ENCODE measurements around the gene CPB1. TPM values are rescaled to one million over a fixed set of nuclear protein-coding genes. Genes with fewer than 3 reads are reported as not detected.

Gene CPB1
- polyA plus RNA-seq, 1 experiment, result not detected

DNA sequence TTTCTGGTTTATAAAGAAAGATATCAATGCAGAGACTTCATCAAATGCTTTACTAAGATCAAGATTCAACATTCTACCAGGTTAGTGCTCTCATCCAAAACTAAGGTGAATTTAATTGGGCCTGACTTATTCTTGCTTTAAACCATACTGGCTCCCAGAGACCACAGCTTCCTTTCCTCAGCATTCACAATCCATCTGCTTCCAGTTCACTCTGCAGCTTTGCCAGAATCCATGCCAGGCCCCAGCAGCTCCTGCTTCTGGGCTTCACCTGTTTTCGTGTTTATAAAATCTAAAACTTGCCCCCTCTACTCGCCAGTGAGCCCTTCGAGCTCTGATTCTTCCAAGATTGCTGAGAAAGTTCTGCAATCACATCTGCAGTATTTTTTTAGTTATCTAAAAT, 2.3 kb downstream of the CPB1 start:
- POLR2A ChIA-PET, result no interaction called here
- TF ChIP-seq, protein P1, sequence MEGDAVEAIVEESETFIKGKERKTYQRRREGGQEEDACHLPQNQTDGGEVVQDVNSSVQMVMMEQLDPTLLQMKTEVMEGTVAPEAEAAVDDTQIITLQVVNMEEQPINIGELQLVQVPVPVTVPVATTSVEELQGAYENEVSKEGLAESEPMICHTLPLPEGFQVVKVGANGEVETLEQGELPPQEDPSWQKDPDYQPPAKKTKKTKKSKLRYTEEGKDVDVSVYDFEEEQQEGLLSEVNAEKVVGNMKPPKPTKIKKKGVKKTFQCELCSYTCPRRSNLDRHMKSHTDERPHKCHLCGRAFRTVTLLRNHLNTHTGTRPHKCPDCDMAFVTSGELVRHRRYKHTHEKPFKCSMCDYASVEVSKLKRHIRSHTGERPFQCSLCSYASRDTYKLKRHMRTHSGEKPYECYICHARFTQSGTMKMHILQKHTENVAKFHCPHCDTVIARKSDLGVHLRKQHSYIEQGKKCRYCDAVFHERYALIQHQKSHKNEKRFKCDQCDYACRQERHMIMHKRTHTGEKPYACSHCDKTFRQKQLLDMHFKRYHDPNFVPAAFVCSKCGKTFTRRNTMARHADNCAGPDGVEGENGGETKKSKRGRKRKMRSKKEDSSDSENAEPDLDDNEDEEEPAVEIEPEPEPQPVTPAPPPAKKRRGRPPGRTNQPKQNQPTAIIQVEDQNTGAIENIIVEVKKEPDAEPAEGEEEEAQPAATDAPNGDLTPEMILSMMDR (IDR thresholded peaks at IDR 0.05; ENCODE audit: low read depth, low read length), result no peak
- no peaks in the 10 kb centered on the region for H3K9me3 ChIP-seq (ENCODE audit: control insufficient read depth, insufficient read depth, low read length)
- DNase-seq (ENCODE audit: low read depth, low spot score), result no peak
- H3K27me3 ChIP-seq (ENCODE audit: control insufficient read depth, insufficient read depth, low read length), result no peaks in the 10 kb centered on the region
- CTCF ChIA-PET, result no interaction called here
- H3K4me3 ChIP-seq (ENCODE audit: low read depth, low read length), result no peak overlapping the region
- no peak overlapping the region for H3K27ac ChIP-seq (ENCODE audit: low read depth, low read length)

DNA sequence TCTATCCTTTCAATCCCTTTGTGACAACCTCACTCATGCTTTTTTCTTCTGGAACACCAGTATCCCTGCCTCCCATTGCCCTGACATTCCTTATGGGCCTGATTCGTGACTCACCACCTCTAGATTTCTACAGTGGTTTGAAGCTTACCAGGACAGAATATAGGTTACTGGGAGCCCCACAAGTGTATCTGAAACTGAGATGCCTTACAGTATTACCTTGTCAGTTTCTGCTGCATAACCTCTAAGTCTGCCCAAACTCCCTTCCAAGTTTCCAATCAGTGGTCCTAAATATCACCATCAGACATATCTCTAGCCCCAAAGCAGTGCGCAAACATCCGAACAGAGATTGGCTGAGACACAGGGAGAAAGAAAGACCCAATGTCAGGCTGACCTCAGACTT, 5.6 kb downstream of the CPB1 start:
- no peak overlapping the region for H3K4me3 ChIP-seq (ENCODE audit: low read depth, low read length)
- CTCF ChIA-PET, result interaction anchor here (0.6 kb wide), 1 partner anchor 28 kb away, joined by 3 read pairs; no protein-coding TSS in a partner anchor

DNA sequence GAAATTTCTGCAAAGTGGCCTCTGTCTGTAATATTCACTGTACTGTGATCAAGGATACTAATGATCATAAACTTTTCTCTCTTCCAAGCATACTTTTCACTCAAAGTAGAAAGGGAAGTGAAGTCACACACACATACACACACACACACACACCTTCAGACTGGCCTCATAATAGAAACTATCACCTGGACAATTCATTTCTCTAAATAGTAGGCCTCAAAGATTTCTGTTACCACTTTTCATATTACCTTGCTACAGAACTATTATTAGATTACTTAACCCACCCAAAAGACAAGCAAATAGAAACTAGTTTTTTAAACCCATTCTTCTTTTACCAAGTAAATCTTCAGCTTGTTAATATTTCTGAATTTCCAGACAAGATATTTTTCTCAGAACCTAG, 12.2 kb downstream of the CPB1 start:
- ChIA-PET CTCF (no interaction called here), POLR2A (no interaction called here)
- DNase-seq (ENCODE audit: low read depth, low spot score), result no peak
- TF ChIP-seq, protein P1 (IDR thresholded peaks at IDR 0.05; ENCODE audit: low read depth, low read length), result no peak
- Histone ChIP-seq H3K9me3 (ENCODE audit: control insufficient read depth, insufficient read depth, low read length) (no peaks in the 10 kb centered on the region), H3K27ac (ENCODE audit: low read depth, low read length) (no peak overlapping the region), H3K27me3 (ENCODE audit: control insufficient read depth, insufficient read depth, low read length) (no peaks in the 10 kb centered on the region), H3K4me3 (ENCODE audit: low read depth, low read length) (no peak overlapping the region)

More for the DNA sequence above, 5.6 kb downstream of the CPB1 start:
- H3K9me3 ChIP-seq (ENCODE audit: control insufficient read depth, insufficient read depth, low read length), result no peaks in the 10 kb centered on the region
- no peak for DNase-seq (ENCODE audit: low read depth, low spot score)
- no peak overlapping the region for H3K27ac ChIP-seq (ENCODE audit: low read depth, low read length)
- POLR2A ChIA-PET, result no interaction called here
- no peaks in the 10 kb centered on the region for H3K27me3 ChIP-seq (ENCODE audit: control insufficient read depth, insufficient read depth, low read length)
- TF ChIP-seq, protein P1 (IDR thresholded peaks at IDR 0.05; ENCODE audit: low read depth, low read length), result no peak

DNA sequence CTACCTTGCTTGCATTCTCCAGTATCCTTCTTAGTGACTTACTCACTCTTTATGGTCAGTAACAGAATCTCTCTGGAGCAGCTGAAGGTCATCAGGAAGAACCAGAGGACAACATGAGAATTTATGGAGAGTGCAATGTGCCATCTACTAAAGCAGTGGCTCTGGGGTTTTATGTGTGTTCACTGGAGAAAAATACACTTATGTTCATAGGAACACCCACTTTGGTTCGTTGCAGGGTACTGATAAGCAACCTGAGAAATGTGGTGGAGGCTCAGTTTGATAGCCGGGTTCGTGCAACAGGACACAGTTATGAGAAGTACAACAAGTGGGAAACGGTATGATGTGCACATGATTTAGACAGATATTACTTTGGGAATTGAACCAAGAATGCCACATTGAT, 12.8 kb downstream of the CPB1 start:
- Histone ChIP-seq H3K27me3 (ENCODE audit: control insufficient read depth, insufficient read depth, low read length) (no peaks in the 10 kb centered on the region), H3K4me3 (ENCODE audit: low read depth, low read length) (no peak overlapping the region), H3K27ac (ENCODE audit: low read depth, low read length) (no peak overlapping the region), H3K9me3 (ENCODE audit: control insufficient read depth, insufficient read depth, low read length) (no peaks in the 10 kb centered on the region)
- CTCF ChIA-PET, result no interaction called here
- no peak for DNase-seq (ENCODE audit: low read depth, low spot score)
- POLR2A ChIA-PET, result no interaction called here
- TF ChIP-seq, protein P1 (IDR thresholded peaks at IDR 0.05; ENCODE audit: low read depth, low read length), result no peak

DNA sequence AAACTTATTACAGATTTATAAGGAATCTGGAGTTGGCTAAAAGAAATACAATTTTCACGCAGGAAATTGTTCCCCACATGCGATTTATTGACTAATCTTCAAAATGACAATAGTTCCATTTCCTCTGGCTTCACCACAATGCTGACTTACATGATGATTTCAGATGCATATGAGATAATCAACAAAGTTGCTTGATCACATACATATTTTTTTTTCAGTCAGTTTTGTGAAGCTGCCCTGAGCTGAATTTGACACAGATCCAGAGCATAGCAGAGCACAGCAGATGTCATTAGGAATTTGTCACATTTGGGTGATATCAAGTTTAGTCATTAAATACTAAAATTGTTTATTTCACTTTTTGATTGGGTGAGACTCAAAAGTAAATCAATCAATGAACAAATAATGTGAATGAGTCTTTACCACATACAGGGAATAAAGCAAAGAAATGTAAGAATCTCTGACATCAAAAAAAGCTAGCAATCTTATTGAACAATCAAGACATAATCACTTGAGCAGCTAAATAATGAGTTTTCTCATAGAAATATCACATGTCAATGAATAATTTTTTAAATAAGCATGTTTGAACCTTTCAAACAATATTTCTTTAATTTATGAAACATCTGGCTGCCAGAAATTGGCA, 18.3 kb downstream of the CPB1 start:
- Histone ChIP-seq H3K4me3 (ENCODE audit: low read depth, low read length) (no peak overlapping the region), H3K27me3 (ENCODE audit: control insufficient read depth, insufficient read depth, low read length) (no peaks in the 10 kb centered on the region), H3K9me3 (ENCODE audit: control insufficient read depth, insufficient read depth, low read length) (no peaks in the 10 kb centered on the region), H3K27ac (ENCODE audit: low read depth, low read length) (no peak overlapping the region)
- POLR2A ChIA-PET, result no interaction called here
- TF ChIP-seq, protein P1 (IDR thresholded peaks at IDR 0.05; ENCODE audit: low read depth, low read length), result no peak
- DNase-seq (ENCODE audit: low read depth, low spot score), result no peak
- CTCF ChIA-PET, result interaction anchor here (3.1 kb wide), 1 partner anchor 15 kb away, joined by 18 read pairs; no protein-coding TSS in a partner anchor
